Transverse colon (tissue), 4 donors: ENCODE results near the gene FAM161B. TPM values are rescaled to one million over a fixed set of nuclear protein-coding genes. Genes with fewer than 3 reads are reported as not detected.

ENCODE experiments used
- DNase-seq: peaks from one replicate; pipeline ENCODE4 v3.0.0-alpha.2; 2019
- H3K27ac ChIP-seq, 4 donors: fragments of 200-600 bp; sonication (generic); 2 replicates each; pipeline ENCODE4 v1.5.1; 2016 to 2018; ENCODE audit warnings: inconsistent platforms in 4 of 4
- H3K27me3 ChIP-seq: fragments of 200-600 bp; sonication (generic); 2 replicates; pipeline ENCODE4 v1.5.1; 2017; ENCODE audit warnings: inconsistent platforms
- H3K36me3 ChIP-seq, 4 donors: fragments of 200-600 bp; sonication (generic); 2 replicates each; pipeline ENCODE4 v1.5.1; 2017 to 2019; ENCODE audit warnings: inconsistent platforms in 4 of 4
- H3K4me1 ChIP-seq, 4 donors: fragments of 200-600 bp; sonication (generic); 2 replicates each; pipeline ENCODE4 v1.5.1; 2017 to 2020; ENCODE audit warnings: inconsistent platforms in 4 of 4
- H3K4me3 ChIP-seq, 4 donors: fragments of 200-600 bp; sonication (generic); 1 replicate in 1 of 4; 2 replicates in 3 of 4; pipeline versions ENCODE4 v1.5.1 to v1.6.1; 2017 to 2019; ENCODE audit warnings: inconsistent platforms in 4 of 4
- H3K9me3 ChIP-seq, 2 donors: fragments of 200-600 bp; sonication (generic); 2 replicates each; pipeline ENCODE4 v1.5.1; 2017 to 2019; ENCODE audit warnings: inconsistent platforms in 2 of 2
- CTCF ChIP-seq, 5 experiments: fragments of 200-600 bp in 3 of 5; fragments of 450-650 bp in 2 of 5; sonication (generic) in 3 of 5; IDR thresholded peaks; 1 replicate in 2 of 5; 2 replicates in 3 of 5; pipeline ENCODE4 v1.5.1; 2016 to 2017; ENCODE audit warnings: antibody characterized with exemption in 5 of 5, inconsistent platforms in 3 of 5, mild to moderate bottlenecking in 2 of 5, moderate library complexity in 1 of 5
- EP300 ChIP-seq: sonication (generic); formaldehyde crosslinking; IDR thresholded peaks from one replicate; pipeline ENCODE4 v1.6.1; 2017; ENCODE audit warnings: antibody characterized with exemption, low read depth
- POLR2A ChIP-seq: fragments of 450-650 bp; IDR thresholded peaks from one replicate; pipeline ENCODE4 v1.6.1; 2016; ENCODE audit warnings: antibody characterized with exemption, mild to moderate bottlenecking, moderate library complexity
- POLR2AphosphoS5 ChIP-seq, 3 donors: sonication (generic); formaldehyde crosslinking; IDR thresholded peaks; one replicate each; pipeline ENCODE4 v1.6.1; 2016; ENCODE audit warnings: antibody characterized with exemption in 3 of 3
- WGBS, 2 donors: methylation state at CpG; one replicate each; pipeline ENCODE4 v1.1.5; 2018; ENCODE audit warnings: low coverage in 1 of 2; 5-methylcytosine and 5-hydroxymethylcytosine counted together
- in situ Hi-C, 4 donors: fragments of 200-750 bp; cut with MboI; loops; one replicate each; pipeline versions ENCODE4 v1.15.0 to v1.15.1; 2017; ENCODE audit warnings: low sequenced_read_pairs in 3 of 4, low pct_ligation_motif_present in 1 of 4, low pct_unique_long_range_greater_than_20kb in 1 of 4
- intact Hi-C: fragments of 100-400 bp; cut with DNase I; formaldehyde crosslinking; loops from one replicate; pipeline ENCODE4 v1.15.1; 2023; ENCODE audit warnings: low total_unique reads
- total RNA-seq, 4 donors: library from RNA; depleted of rRNA; stranded (reverse); fragments of >200 nt; gene quantifications; one replicate each; pipeline ENCODE4 v1.1.0, GENCODE V29; 2016

The FAM161B gene
- total RNA-seq, 4 donors from 2014 or later, result 2.4 to 7.2 (median 4.8) TPM

GRCh38 chr14:73955674-73956073 lies 5.8 kb upstream of the FAM161B start:
- Histone ChIP-seq H3K4me1 (peaks cover 0 to 7% (median 4%) of the 10 kb centered on the region in 4 donors), H3K36me3 (peaks cover 0 to 50% (median 23%) of the 10 kb centered on the region in 4 donors), H3K27ac (no peak overlapping the region), H3K27me3 (no peaks in the 10 kb centered on the region), H3K4me3 (no peak overlapping the region), H3K9me3 (no peaks in the 10 kb centered on the region)
- no peak for DNase-seq
- in situ Hi-C loops (no loop called here), intact Hi-C loops (no loop called here)
- WGBS, 2 donors, result 76 to 82% methylated on average over 2 to 5 of the region's 5 CpGs
- TF ChIP-seq EP300 (no peak), POLR2A (no peak), CTCF (IDR thresholded peaks at IDR 0.05) (no peak), POLR2AphosphoS5 (IDR thresholded peaks at IDR 0.05) (no peak)

- no peaks in the 10 kb centered on the region for H3K27me3 ChIP-seq
- intact Hi-C loops (no loop called here), in situ Hi-C loops (no loop called here)
- DNase-seq, result no peak
- H3K36me3 ChIP-seq, result peaks cover 0 to 30% (median 14%) of the 10 kb centered on the region in 4 donors
- H3K4me3 ChIP-seq, result no peak overlapping the region
- peaks cover 0 to 16% (median 8%) of the 10 kb centered on the region in 4 donors for H3K4me1 ChIP-seq
- no peak overlapping the region for H3K27ac ChIP-seq
- WGBS, 2 donors, result 83 to 100% methylated on average over 1 of the region's 1 CpG
- no peaks in the 10 kb centered on the region for H3K9me3 ChIP-seq
- no peak for TF ChIP-seq POLR2AphosphoS5 (IDR thresholded peaks at IDR 0.05)
- TF ChIP-seq CTCF (IDR thresholded peaks at IDR 0.05), result no peak
- TF ChIP-seq POLR2A, result no peak
- TF ChIP-seq EP300, result no peak
These were observed 3.8 kb upstream of the FAM161B start for GRCh38 chr14:73953731-73954130.

GRCh38 chr14:73945159-73945670 lies 4.7 kb downstream of the FAM161B start:
- DNase-seq, result peak; percentile 59

More at GRCh38 chr14:73945159-73945670, 4.7 kb downstream of the FAM161B start:
- Histone ChIP-seq H3K36me3 (no peaks in the 10 kb centered on the region), H3K27ac (peak overlapping the region; percentile 15 to 61 (median 46)), H3K27me3 (no peaks in the 10 kb centered on the region), H3K4me3 (no peak overlapping the region), H3K4me1 (peaks cover 0 to 41% (median 19%) of the 10 kb centered on the region in 4 donors), H3K9me3 (no peaks in the 10 kb centered on the region)
- intact Hi-C loops (no loop called here), in situ Hi-C loops (no loop called here)
- no peak for TF ChIP-seq POLR2AphosphoS5 (IDR thresholded peaks at IDR 0.05)
- no peak for TF ChIP-seq CTCF (IDR thresholded peaks at IDR 0.05)
- TF ChIP-seq EP300, result no peak
- no peak for TF ChIP-seq POLR2A
- 46 to 48% methylated on average over 4 of the region's 4 CpGs for WGBS, 2 donors
